Measurements from ENCODE around the gene BANP.
"Not testable (repeated sequence)": the region's sequence is repeated elsewhere in the genome, so short reads cannot be mapped to it uniquely, and the experiment has no call there.

Gene BANP

DNA sequence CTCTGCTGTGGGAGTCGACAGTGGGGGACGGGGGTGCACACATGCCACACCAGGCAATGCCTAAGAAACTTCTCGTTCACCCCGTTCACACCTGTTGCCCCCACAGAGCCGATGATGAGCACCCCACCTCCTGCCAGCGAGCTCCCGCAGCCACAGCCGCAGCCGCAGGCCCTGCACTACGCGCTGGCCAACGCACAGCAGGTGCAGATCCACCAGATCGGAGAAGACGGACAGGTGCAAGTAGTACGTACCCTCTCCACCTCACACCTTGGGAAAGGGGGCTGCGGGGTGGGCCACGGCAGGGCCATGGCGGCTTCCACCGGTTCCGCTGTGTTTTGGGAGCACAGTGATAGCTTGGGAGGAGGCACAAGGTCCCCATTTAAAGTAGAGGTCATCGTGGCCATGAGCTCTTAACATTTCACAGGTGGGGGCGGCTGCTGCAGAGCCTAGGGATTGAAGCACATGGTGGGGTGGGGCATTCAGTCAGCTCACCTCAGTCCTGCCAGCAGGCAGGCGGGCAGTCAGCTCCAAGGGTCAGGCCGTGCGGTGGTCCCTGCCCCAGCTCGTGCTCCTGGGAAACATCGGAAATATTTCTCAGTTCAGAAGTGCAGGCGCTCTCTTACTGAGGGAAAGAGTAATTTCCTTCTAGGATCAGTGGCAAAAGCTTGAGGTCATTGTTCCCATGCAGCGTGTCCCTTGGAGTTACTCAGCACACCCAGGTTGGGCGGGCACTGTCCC lies 81.9 kb downstream of the BANP start:
- not testable (repeated sequence) for DNase-seq (ENCODE audit: low read depth)

DNA sequence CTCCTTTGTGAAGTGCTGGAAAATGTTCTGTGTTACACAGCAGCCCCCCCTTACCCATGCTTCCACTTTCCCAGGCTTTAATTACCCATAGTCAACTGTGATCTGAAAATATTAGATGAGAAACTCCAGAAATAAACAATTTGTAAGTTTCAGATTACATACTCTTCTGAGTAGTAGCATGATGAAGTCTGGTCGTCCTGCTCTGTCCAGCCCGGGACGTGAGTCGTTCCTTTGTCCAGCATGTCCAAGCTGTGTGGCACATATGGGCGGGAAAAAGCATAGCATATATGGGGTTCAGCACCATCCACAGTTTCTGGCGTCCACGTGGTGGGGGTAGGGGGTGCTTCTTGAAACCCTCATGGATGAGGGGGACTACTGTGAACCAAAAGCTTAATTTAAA lies 83.5 kb downstream of the BANP start:
- DNase-seq (ENCODE audit: low read depth): no peak

DNA sequence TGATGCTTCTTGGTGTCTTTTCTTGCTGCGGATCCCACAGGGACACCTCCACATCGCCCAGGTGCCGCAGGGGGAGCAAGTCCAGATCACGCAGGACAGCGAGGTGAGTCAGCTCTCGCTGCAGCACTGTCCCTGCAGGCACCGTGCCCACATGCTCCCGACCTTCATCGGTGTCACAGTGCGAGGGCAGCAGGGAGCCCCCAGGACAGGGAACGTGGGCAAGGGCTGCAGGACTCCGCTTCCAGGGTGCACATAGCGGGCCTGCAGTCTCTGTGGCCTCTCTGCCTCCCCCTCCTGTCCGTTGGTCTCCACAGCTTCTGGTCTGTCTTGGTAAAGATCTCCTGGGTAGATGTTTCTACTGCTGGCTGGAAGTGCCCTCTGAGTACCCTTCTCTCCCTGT lies 84.1 kb downstream of the BANP start:
- DNase-seq (ENCODE audit: low read depth): no peak

DNA sequence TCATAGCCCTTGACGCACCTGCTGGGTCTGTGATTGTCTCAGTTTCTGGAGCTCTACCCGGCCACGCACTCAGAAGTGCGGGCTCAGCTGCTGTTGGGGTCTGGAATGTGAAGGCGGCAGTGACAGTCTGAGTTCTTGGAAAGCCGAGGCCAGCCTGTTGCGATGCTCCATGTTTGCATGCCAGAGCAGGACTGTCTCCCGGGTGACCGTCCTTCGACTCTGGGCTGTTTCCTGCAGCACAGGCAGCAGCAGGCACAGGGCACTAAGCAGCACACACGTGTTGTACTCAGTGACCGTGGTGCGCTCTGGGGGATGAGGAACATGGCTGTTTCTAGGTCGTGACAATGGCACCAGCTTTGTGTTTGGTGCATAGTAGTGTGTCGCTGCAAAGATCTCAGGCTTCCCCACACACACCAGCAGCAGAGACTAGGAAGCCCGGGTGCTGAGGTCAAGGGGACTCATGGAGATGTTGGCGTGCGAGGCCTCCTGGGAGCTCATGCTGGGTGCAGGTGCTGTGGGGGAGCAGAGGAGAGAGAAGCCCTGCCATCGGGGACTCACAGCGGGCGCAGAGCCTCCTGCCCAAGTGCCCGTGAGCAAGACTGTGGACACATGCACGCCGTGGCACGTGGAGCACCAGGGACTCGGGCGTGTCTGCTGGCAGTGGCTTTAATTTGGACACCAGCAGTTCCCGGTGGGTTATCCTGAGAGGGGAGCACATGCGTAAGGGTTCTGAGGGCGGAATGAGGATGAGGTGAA lies 84.8 kb downstream of the BANP start:
- not testable (repeated sequence) for DNase-seq (ENCODE audit: low read depth)

DNA sequence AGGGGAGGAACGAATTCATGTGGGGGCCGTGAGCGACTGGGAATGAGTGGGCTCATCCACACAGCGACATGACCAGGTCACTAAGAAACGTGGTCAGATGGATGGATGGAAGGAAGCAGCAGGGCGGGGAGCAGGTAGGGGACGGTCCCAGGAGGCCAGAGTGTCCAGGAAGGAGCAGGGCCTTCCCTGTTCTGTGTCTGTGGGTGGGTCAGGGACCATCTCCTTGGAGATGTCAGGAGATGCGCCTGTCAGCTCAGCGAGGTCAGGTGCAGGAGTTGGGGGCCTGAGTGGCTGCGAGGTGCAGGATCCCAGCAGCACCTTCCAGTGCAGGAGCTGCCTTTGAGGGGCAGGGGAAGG lies 85.4 kb downstream of the BANP start:
- DNase-seq (ENCODE audit: low read depth): not testable (repeated sequence)

DNA sequence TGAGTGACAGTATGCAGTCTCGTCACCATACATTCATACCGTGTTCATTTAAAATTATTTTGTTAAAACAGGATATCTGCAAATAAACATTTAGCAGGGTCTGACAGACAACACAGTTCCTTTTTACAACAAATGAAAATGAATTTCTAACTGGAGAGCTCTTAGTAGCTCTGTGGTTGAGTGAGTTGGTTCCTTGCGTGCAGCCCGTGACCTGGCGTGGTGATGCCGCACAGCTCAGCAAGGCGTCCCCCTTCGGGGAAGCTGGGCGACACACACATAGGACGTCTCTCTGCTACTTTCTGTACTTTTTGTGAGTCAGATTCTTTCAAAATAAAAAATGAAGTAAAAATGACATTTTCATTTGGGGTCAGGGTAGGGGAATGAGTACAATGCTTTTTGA lies 86.1 kb downstream of the BANP start:
- not testable (repeated sequence) for DNase-seq (ENCODE audit: low read depth)

DNA sequence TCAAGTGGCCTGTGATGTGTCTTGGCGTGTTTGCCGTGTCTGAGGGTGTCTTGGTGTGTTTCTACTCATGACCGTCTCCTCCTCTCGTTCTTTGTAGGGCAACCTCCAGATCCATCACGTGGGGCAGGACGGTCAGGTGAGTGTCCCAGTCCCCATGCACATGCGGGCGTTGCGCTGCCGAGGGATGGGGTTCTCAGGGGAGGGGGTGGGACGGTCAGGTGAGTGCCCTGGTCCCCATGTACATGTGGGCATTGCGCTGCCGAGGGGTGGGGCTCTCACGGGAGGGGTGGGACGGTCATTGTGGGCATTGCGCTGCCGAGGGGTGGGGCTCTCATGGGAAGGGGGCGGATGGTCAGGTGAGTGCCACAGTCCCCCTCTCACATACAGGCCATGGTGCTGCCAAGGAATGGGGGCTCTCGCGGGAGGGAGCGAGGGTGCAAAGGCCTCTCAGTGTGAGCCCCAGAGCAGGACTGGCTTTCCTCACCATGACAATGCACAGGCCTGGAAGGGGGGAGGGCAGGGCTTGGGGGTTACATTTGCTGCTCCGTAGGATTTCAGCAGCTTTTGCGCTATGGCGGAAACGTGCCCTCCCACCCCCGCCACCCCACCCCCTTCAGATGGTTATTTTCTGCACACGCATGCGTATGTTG lies 86.8 kb downstream of the BANP start:
- not testable (repeated sequence) for DNase-seq (ENCODE audit: low read depth)

DNA sequence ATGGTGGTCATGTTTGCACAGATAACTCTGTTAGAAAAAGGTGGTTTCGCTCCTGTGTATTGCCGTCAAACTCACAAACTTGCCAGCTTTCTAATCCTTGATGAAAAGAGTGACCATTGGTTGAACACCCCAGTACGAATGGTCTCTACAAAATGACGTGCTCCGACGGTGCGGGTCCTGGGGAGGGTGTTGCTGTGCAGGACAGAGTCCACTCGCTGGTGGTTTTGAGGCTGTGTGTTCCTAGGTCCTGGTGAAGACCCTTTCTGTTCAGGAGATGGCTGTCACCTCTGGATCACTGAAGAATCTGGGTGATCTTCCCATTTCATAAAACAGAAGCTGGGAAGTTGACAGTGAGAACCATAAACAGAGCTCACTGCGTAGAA lies 87.3 kb downstream of the BANP start:
- DNase-seq (ENCODE audit: low read depth): not testable (repeated sequence)

DNA sequence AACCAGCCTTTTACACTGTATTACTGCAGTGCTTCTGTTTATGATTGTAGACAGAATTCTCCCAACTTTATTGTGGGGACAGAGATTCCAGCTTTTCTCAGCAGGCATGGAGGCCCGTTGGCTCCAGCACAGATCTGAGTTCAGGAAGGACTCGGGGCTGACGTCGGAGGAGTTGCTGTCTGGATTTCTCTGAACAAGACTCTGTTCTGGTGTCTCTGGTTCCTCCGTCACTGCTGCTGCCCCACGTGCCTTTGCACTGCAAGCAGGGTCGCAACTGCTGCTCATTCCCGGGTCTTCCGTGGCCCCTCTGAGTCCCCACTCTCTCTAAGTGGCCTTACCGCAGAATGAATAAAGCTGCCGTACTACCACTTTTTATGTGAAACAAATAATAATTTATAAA lies 88.4 kb downstream of the BANP start:
- no peak for DNase-seq (ENCODE audit: low read depth)

DNA sequence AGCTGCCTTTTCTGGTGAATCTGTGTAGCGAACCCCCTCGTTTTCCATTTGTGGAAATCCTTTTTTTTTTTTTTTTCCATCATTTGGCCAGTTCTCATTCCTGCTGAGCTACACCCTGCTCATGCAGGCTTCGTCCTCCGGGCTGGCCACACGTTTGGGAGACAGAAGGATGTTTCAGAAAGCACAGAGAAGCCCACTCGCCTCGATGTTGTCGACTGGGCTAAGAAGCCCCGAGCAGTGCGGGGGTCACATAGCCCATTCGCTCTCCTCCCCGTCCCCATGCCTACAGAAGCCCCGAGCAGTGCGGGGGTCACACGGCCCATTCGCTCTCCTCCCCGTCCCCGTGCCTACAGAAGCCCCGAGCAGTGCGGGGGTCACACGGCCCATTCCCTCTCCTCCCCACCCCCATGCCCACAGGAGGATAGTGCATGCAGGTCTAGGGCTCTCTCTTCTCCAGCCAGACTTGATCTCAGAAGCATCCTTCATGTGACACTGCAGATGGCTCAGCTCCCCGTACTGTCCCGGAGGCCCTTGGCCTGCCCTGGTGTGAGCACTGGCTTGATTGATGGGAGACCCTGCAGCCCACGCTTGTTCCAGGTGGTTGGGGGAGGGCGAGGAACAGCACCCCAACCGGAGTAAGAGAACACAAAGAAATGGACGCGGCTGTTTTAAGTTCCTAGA lies 89.1 kb downstream of the BANP start:
- DNase-seq (ENCODE audit: low read depth): not testable (repeated sequence)

DNA sequence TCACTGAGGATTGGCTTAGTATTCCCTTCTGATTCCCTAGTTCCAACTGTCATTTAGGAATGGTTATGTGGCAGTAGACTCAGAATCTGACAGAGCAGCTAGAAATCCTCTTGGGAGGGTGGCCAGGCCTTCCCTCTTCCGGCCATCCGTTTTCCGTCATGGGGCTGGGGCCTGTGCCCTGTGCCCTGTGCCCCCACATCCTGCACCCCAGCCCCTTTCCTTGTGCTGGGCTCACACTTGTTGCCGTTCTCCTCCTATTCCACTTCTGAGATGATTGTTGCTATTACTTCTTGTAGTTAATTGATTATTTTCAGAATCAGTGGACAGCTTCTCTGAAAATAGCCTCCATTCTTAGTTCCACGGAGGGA lies 89.6 kb downstream of the BANP start:
- DNase-seq (ENCODE audit: low read depth): not testable (repeated sequence)

DNA sequence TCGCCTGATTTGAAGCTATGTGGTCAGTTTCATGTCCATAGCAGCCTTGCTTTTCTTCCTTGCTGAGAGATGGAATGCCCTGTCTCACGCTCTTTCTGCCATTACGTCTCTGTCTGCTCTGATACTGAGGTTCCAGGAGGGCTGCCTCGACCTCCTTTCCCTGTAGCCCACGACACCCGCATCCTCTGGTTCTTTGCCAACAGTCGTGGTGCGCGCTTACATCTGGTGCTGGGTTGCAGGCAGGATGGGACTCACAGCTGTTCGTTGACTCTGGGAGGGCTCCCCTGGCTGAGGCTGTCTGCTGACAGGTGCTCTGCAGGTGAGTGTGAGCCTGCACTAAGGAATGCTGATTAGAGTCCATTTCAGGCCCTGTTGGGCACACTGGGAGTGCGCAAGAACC lies 90.3 kb downstream of the BANP start:
- not testable (repeated sequence) for DNase-seq (ENCODE audit: low read depth)

DNA sequence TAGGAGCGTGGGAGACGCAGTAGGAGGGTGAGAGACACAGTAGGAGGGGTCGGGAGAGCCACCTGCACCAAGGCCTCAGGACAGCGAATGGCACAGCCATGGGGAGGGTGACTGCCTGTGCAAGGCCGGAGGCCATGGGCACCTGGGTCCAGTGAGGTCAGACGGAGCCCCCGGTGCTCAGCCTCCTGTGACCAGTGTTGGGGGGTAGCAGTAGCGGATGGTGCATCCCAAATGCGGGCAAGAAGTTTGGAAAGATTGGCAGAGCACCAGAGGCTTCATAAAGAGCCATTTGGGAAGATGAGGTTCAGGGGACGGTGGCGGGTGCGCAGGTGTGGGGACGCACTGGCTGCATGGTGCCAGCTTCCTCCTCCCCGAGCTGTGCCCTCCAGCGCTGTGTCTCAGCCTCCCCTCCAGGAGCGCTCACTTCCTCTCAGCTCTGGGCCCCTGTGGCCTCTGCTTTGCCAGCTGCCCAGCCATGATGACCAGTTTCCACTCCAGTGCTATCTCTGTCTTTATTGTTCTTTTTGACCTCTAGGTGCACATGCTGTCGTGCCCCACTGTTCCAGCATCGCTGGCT lies 90.8 kb downstream of the BANP start:
- DNase-seq (ENCODE audit: low read depth): not testable (repeated sequence)

DNA sequence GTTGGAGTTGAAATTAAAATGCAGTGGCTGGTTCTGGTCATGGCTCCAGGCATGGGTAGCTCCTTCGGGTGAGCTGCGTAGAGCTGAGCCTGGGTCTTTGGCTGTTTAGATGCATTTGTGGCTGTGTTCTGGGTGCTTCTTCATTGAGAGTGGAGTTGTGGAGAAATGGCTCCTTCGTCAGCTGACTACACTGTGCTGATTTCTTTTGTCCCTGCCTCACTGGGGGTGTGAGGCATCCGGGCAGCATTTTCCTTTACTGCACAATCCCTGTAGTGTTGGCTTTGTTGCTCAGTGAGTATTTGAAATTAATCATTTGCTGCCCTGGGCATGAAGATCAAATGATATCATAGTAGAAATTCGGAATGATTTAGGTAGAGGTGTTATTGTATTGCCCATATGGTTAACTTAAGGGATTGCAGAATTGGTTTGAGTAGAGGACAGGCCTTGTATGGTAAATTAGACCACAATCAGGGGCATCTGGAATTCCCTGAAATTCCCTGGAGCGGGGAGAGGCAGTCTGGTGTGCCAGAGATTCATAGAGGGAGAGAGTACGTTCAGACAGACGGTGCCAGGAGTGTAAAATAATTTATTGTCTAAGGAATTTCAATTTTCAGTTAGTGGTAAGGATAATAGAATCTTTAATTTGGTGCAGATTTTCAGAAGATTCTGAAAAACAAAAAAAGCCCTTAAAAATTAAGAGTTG lies 92.1 kb downstream of the BANP start:
- DNase-seq (ENCODE audit: low read depth): not testable (repeated sequence)

DNA sequence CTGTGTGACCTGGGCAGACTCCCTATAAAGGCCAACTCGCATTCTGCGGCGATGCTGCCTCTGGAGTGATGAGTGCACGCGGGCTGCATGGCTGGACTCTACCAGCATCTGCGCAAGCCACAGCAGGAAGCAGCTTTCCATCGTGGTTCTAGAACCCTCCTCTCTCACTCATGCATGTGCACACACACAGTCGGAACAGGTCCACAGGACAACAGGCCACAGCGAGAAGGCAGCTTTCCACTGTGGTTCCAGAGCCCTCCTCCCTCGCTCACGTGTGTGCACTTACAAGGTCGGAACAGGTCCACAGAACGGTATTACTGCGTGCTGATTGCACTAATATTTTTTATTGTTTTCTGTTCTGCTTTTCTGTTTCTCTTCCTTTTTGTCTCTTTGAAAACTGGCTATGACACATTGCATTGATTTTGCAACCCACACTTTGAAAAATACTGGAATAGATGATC lies 92.9 kb downstream of the BANP start:
- not testable (repeated sequence) for DNase-seq (ENCODE audit: low read depth)

DNA sequence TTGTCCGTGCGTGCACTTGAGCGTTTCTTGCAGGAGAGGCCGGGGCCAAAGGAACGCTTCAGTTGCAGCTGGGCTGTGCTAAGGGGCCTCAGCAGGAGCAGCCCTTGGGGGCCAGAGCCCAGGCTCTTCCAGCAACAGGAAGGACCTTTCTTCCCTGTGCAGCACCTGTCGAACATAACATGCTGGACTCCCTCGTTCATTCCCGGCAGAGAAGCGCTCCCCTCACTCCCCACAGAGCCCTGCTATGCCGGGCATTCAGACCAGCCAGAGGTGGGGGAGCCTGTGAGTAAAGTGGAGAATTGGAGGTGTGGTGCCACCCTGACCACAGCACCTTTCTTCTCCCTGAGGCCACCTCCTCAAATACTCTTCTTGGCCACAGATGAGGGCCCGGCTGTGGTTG lies 94.1 kb downstream of the BANP start:
- DNase-seq (ENCODE audit: low read depth): not testable (repeated sequence)

DNA sequence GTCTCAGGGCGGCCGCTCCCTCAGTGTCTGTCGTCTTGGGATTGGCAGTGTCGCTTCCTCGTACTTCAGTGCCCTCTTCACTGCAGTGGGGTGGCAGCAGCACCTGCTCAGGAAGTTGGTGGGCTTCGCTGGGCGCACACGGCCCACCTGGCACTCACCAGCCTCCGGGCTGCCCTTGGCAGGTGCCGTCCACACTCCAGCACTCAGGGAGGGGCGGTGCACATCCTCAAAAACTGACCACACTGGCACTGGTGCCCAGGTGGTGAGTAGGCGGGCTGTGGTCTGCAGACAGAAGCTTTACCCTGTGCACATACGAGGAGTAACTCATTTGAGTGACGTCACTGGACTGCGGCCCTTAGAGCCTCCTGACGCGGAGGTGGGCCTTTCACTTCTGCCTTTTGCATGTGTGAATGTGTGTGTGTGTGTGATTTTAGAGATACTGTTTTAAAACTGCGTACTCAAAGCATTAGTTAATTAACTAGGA lies 94.6 kb downstream of the BANP start:
- DNase-seq (ENCODE audit: low read depth): no peak

DNA sequence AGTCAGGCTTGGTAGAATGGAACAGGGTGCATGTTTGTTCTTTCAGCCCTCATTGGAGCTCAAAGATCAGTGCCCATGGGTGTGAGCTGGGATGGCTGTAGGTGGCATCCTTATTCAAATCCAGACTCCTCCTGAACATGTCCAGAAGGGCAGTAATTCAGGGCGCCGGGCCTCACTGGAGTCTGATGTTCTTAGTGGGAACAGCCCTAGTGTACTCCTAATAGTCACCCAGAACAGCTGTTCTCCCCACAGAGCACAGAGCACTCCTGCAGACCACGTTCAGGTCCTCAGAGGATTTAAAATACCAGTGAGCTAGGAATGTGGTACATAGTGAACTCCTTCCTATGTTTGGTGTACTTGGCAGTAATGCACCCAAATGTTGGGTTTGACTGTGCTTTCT lies 96.2 kb downstream of the BANP start:
- DNase-seq (ENCODE audit: low read depth): no peak

DNA sequence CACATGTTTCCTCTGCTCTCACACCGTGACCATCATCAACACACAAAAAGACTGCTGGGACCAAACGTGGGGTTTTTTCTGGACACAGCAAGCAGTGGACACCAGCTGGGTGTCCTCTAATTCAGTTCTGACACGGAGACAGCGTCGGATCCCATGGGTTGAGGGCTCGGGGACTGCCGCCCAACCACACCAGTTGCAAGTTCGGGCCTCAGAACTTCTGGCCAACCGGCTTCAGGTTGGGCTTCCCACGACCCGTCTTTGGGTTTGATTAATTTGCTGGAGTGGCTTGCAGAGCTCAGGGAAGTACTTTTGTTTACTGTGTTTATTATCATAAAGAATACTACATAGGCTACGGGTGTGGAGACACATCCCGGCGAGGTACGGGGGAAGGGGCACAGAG lies 97.8 kb downstream of the BANP start:
- DNase-seq (ENCODE audit: low read depth): no peak

DNA sequence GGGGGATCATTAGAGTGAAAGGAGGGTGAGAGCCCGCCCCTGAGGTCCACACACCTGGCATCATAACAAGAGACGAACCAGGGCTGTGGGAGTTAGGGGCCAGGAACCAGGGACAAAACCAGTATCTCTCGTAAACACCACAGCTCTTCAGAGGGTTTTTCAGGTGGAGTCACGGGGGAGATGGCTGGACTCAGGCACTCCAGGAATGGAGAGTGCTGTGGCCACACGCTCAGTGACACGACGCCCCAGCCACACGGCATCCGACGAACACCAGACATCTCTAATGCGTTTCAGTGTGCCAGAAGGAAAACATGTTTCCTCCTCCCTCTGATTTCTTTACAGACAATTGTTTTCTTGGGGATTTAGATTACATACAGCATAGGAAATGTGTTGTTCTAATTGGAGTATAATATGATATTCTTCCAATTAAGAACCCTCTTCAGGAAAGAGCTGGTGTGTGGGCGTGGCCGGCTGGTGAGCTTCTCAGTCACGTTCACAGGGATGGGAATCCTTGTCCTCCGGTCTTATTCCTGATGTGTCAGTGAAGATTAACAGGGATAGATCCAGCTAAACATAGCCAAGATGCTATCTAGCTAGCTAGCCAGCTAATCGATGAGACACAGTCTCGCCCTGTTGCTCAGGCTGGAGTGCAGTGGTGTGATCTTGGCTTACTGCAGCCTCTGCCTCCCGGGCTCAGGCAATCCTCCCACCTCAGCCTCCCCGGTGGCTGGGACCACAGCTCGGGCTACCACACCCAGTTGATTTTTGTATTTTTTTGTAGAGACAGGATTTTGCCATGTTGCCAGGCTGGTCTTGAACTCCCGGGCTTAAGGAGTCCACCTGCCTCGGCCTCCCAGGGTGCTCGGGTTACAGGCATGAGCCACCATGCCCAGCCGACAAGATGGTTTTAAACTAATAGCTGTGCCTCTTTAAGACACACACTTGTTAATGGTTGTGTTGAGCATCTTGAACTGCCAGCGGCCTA lies 98.6 kb downstream of the BANP start:
- DNase-seq (ENCODE audit: low read depth): no peak
